ENCODE measurements around the gene ANTKMT. TPM values are rescaled to one million over a fixed set of nuclear protein-coding genes. Genes with fewer than 3 reads are reported as not detected.

The ANTKMT gene
- total and polyA plus RNA-seq, 2 of the 8 experiments (the other 6 are each of a cell fraction or from before 2014, with no cell fraction given), result 26.5 to 26.6 TPM

- POLR2A ChIA-PET (ENCODE audit: partially characterized antibody), result interaction anchor here (0.8 to 4.6 kb wide), 13 partner anchors 9 to 125 kb away, joined by 3 to 48 read pairs (median 5); partner anchors contain the start of genes ANTKMT, CCDC78, JMJD8 and METRN
- no peak overlapping the region for H2BK5ac ChIP-seq (ENCODE audit: low read depth, low read length)
- H3K27me3 ChIP-seq (replicated peaks in 1 of 4; ENCODE audit: control insufficient read depth in 3 of 4, extremely low read depth in 1 of 4, insufficient read depth in 3 of 4, low read length in 3 of 4), result peaks cover 7 to 70% (median 47%) of the 10 kb centered on the region in 4 experiments
Observed at GRCh38 chr16:694863-695354, 26.0 kb upstream of the ANTKMT start.

More at GRCh38 chr16:694863-695354, 26.0 kb upstream of the ANTKMT start:
- no peak overlapping the region for H3K56ac ChIP-seq (replicated peaks; ENCODE audit: insufficient read length, low read depth, low read length)
- no peak overlapping the region for H2BK120ac ChIP-seq (replicated peaks; ENCODE audit: low read depth, low read length)
- DNase-seq (ENCODE audit: low read depth in 1 of 2, low spot score in 2 of 2) (peak in 1 of 2 experiments; percentile 70), FAIRE-seq (no peak)
- H4K5ac ChIP-seq (ENCODE audit: insufficient read length, low read depth, low read length), result no peak overlapping the region
- H4K8ac ChIP-seq (ENCODE audit: extremely low read depth, insufficient read depth, low read length), result no peak overlapping the region; the same call in 1 of the 2 replicates
- no peaks in the 10 kb centered on the region for H3K79me2 ChIP-seq (ENCODE audit: control insufficient read depth in 1 of 2, insufficient read depth in 2 of 2, low read length in 2 of 2)
- H3K4me3 ChIP-seq (ENCODE audit: extremely low read depth in 1 of 4, insufficient read depth in 2 of 4, low read depth in 3 of 4, low read length in 4 of 4), result peak overlapping the region; percentile 48 to 78 (median 50)
- H4K20me1 ChIP-seq (replicated peaks in 1 of 2; ENCODE audit: control insufficient read depth in 1 of 2, insufficient read depth in 2 of 2, low read length in 2 of 2), result peaks cover 0 to 10% of the 10 kb centered on the region in 2 experiments
- H3K9me3 ChIP-seq (ENCODE audit: insufficient read depth in 2 of 2, low read depth in 1 of 2, low read length in 1 of 2), result no peaks in the 10 kb centered on the region
- H3K9ac ChIP-seq (replicated peaks in 1 of 4; ENCODE audit: extremely low read depth in 1 of 4, low read depth in 3 of 4, low read length in 3 of 4), result no peak overlapping the region
- H2BK12ac ChIP-seq (ENCODE audit: low read depth, low read length), result 0 out of 2 replicates have a peak overlapping the region, but pooled peaks have one; percentile 2
- H3K79me1 ChIP-seq (ENCODE audit: low read depth, low read length), result no peaks in the 10 kb centered on the region
- no peaks in the 10 kb centered on the region for H3K36me3 ChIP-seq (ENCODE audit: control insufficient read depth in 2 of 4, insufficient read depth in 4 of 4, low read length in 3 of 4)
- peak; percentile 20; the same call in 1 of the 2 replicates for TF ChIP-seq SUZ12 (IDR thresholded peaks at IDR 0.05; ENCODE audit: low read length)
- peak; percentile 28 for TF ChIP-seq EZH2 (IDR thresholded peaks at IDR 0.05; ENCODE audit: low read depth, low read length, severe bottlenecking)
- TF ChIP-seq EP300 (IDR thresholded peaks at IDR 0.05; ENCODE audit: borderline replicate concordance in 1 of 2, low read depth in 2 of 2, low read length in 2 of 2), result no peak
- H3K23ac ChIP-seq (ENCODE audit: insufficient read length), result no peak overlapping the region
- H3K4me1 ChIP-seq (replicated peaks in 1 of 4; ENCODE audit: control insufficient read depth in 3 of 4, insufficient read depth in 4 of 4, low read length in 3 of 4), result peaks cover 0 to 13% (median 9%) of the 10 kb centered on the region in 4 experiments; a peak in 4 of 7 replicates
- peaks cover 8% of the 10 kb centered on the region; the same call in 1 of the 2 replicates for H3K23me2 ChIP-seq (ENCODE audit: low read depth, low read length)
- peak overlapping the region; percentile 87 to 95 for H3K4me2 ChIP-seq (ENCODE audit: insufficient read depth in 1 of 2, low read depth in 2 of 2, low read length in 2 of 2)
- H3K18ac ChIP-seq (ENCODE audit: extremely low read depth, low read length), result no peak overlapping the region
- H2BK15ac ChIP-seq (ENCODE audit: low read length), result no peak overlapping the region
- no peak overlapping the region for H3K27ac ChIP-seq (ENCODE audit: low read depth, low read length)
- H3K14ac ChIP-seq (ENCODE audit: insufficient read length), result no peak overlapping the region
- no peak overlapping the region for H2AFZ ChIP-seq (ENCODE audit: low read length)
- CTCF ChIA-PET (ENCODE audit: partially characterized antibody), result interaction anchor here (0.8 to 2.3 kb wide), 4 partner anchors 9 to 17 kb away, joined by 3 to 15 read pairs (median 6); no protein-coding TSS in a partner anchor
- no peak overlapping the region for H4K91ac ChIP-seq (replicated peaks; ENCODE audit: insufficient read length, low read length)
- WGBS, 2 experiments (ENCODE audit: extremely low coverage in 1 of 2, insufficient coverage in 1 of 2, insufficient read length in 1 of 2, insufficient replicate concordance in 2 of 2, low coverage in 1 of 2, low lambda C conversion rate in 2 of 2, missing lambda C conversion rate in 1 of 2), result 6% methylated on average over 15 of the region's 37 CpGs; no CpG with 5 or more reads in 1 of the 2 experiments
- H2BK20ac ChIP-seq (ENCODE audit: low read length), result no peak overlapping the region
- H2AK5ac ChIP-seq (ENCODE audit: low read depth, low read length), result no peak overlapping the region
- H3K4ac ChIP-seq (replicated peaks; ENCODE audit: insufficient read length, low read depth, low read length), result no peak overlapping the region
